GM19468 (cell line): ENCODE measurements around the gene PFDN4.
"Not testable (repeated sequence)": the region's sequence is repeated elsewhere in the genome, so short reads cannot be mapped to it uniquely, and the experiment has no call there.

Experiments used
- ATAC-seq: cut with Tn5 transposase; IDR thresholded peaks from one replicate; pipeline ENCODE4 v1.9.1; 2021; ENCODE audit warnings: mild to moderate bottlenecking, moderate library complexity, moderate number of reproducible peaks; ENCODE audit not compliant: unreplicated experiment; ENCODE audit errors: extremely low read depth

PFDN4 gene

GRCh38 chr20:54260116-54260515 is 52.2 kb downstream of the PFDN4 start:
- ATAC-seq: no peak

- ATAC-seq: no peak
These were observed 54.8 kb downstream of the PFDN4 start for GRCh38 chr20:54262671-54263070.

- ATAC-seq: no peak
These were observed 55.3 kb downstream of the PFDN4 start for GRCh38 chr20:54263116-54263690.

GRCh38 chr20:54265791-54266190 is 57.9 kb downstream of the PFDN4 start:
- not testable (repeated sequence) for ATAC-seq

- no peak for ATAC-seq
These were observed 59.0 kb downstream of the PFDN4 start for GRCh38 chr20:54266844-54267243.

GRCh38 chr20:54267483-54268003 is 59.7 kb downstream of the PFDN4 start:
- ATAC-seq: no peak

GRCh38 chr20:54268941-54269340 is 61.1 kb downstream of the PFDN4 start:
- ATAC-seq: no peak
